ENCODE data around the gene BABAM2.

The BABAM2 gene

DNA sequence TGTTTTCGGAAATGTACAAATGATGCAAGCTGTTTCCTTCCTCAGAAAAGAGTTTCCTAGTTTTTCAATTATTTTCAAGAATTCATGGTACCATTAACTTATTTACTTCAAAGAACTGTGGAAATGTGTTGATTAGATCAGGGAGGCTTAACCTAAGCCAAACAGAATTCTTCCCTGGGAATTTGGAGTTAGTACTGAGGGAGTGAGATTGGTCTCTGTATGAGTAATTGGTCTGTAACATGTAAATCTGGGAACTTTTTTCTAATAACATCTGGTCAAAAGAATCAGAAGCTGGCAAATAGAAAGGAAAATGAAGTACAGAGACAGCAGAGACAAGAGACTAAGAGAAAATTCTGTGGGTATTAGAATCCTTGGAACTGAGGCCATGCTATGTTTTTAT is 145.8 kb downstream of the BABAM2 start:
- DNase-seq = no peak

DNA sequence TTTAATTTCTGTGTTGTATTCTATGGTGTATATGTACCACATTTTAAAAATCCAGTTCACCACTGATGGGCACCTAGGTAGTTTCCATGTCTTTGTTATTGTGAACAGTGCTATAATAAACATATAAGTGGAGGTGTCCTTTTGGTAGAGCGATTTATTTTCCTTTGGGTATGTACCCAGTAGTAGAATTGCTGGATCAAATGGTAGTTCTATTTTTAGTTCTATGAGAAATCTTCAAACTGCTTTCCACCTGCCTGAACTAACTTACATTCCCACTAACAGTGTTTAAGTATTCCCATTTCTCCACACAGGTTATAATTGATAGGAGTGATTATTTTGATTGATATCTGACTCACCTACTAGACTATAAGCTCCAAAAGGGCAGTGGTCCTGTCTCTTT is 148.2 kb downstream of the BABAM2 start:
- no peak for DNase-seq

DNA sequence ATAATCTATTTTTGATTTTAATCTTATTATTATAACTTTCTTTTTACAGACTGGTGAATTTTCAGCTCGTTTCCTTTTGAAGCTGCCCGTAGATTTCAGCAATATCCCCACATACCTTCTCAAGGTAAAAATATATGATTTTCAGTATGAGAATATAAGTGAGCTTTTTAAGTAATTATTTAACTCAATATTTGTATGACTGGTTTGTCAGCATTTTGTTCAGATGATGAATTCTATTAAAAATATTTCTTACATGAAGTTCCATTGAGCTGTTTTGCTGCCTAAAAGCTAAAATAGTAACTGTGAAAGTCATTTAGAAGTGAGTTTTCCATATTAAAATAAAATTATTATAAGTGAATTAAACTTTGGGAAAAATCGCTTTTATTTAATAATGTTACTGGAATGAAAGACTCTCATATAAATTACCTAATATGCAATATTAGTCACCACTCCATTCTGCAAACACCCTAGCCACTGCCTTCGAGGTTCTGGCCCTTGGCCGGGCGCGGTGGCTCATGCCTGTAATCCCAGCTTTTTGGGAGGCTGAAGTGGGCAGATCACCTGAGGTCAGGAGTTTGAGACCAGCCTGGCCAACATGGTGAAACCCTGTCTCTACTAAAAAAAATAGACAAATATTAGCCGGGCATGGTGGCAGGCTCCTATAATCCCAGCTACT is 155.3 kb downstream of the BABAM2 start:
- no peak for DNase-seq

DNA sequence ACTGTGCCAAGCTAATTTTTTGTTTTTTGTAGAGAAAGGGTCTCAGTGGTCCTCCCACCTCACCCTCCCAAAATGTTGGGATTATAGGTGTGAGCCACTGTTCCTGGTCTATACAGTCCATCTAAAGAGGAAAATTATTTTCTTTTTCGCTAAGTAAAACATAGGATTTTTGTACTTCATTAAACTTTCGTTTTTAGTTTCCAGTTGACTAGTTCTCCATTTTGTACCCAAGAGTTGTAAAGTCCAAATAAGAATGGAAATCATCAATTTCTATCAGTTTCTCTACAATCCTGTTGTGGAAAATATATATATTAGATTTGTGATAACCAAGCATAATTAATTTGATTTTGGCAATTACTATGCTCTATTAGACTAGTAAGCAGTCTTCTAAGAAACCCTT is 156.4 kb downstream of the BABAM2 start:
- DNase-seq = no peak

DNA sequence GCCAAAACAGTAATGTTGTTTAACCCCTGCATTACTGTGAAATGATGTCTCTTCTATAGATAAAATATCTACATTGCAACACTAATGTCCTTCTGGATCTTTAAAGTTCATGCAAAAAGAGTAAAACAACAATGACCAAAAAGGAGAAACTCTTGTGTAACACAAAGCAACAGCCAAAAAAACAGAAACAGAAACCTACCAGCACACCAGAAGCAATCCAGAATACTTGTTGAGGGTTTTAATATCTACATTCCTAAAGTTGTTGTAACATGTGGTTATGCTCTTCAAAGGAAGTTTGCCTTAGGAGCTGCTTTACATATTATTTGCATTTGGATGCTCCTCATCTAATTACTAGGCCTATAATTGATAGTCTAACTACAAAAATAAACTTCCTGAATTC is 157.2 kb downstream of the BABAM2 start:
- no peak for DNase-seq

DNA sequence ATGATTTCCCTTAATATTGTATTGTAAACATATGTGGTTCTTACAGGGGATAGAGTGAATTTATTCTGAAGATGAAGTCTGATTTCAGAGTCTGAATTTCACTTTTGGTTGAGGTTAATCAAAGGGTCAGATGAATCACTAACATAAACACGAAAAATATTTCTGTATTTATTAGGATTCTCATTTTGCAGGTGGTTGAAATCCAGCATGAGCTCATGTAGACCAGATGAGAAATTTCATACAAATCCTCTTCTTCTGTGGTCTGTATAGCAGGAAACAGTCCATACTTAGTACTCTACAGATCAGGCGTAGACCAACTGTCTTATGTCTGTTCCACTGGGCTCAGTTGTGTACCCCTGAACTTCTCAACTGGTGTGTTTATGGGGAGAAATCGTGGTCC is 157.8 kb downstream of the BABAM2 start:
- no peak for DNase-seq

DNA sequence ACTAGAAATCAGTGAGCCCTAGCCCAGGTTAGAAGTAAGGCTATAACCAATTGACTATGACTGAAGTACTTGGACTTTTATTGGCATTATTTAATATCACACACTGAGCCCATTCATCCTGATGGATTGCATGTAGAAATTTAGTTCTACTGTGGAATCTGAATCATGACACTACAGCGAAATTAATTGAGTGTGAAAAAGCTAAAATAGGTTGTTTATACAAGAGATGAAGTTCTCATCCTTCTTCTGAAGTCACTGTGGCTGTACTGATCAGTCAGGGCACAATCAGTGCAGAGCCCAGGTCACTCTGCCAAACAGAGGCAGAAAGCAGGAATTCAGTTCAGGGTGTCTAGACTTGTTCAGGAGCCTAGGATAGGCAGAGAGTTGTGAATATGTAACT is 158.9 kb downstream of the BABAM2 start:
- DNase-seq = no peak

DNA sequence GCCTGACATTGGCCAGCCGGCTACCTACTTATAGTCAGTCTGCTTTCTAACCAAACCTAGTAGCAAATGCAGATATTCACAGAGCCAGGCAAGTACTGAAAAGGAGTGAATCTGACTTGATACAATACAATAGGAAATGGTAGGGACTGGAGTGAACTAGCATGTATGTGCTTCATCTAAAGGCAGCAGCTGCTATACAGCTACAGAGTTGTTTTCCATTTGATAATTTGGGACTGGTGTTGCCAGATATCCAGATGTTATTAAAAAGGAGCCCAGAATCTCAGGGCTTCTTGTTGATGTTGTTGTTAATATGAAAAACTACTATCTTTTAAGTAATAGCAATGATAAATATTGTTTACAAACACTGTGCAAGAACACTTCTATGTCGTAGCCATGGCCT is 159.4 kb downstream of the BABAM2 start:
- DNase-seq = no peak

DNA sequence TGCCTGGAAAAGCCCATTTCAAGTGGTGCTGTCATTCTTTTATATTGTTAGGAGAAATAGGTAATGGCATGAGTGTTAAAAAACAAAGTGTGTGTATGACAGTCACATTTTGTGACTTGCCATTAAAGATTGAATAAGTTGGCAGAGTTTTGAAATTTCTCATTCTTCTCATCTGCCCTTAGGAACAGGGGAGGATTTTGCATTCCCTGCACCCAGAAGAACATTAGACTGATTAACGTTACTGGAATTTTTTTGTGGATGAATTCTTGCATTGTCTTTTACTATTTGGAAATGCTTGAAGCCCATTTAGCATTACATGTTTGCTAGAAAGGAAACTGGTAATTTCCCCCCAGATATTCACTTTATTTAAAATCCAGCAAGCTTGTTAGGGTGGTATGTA is 162.2 kb downstream of the BABAM2 start:
- no peak for DNase-seq

DNA sequence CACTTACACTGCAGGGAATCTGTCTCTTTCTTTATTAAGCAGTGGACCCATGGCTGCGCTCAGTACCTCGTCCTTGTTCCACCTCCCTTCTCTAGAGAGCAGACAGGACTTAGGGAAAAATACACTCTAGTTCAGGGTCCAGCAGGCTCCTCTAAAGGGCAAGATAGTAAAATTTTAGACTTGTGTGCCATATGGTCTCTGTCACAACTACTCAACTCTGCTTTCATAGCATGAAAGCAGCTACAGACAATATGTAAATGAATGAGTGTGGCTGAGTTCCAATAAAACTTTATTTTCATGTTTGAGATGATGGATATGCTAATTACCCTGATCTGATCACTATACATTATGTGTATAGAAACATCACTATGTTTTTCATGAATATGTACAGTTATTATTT is 163.1 kb downstream of the BABAM2 start:
- DNase-seq = no peak

DNA sequence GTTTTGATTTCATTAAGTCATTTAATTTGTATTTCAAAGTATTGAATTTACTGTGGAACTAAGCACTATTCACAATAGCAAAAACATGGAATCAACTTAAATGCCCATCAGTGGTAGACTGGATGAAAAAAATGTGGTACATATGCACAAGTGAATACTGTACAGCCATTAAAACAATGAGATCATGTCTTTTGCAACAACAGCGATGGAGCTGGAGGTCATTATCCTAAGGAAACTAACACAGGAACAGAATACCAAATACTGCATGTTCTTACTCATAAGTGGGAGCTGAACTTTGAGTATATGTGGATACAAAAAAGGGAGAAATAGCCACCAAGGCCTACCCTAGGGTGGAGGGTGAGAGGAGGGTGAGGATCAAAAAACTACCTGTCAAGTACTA is 164.4 kb downstream of the BABAM2 start:
- DNase-seq = no peak

DNA sequence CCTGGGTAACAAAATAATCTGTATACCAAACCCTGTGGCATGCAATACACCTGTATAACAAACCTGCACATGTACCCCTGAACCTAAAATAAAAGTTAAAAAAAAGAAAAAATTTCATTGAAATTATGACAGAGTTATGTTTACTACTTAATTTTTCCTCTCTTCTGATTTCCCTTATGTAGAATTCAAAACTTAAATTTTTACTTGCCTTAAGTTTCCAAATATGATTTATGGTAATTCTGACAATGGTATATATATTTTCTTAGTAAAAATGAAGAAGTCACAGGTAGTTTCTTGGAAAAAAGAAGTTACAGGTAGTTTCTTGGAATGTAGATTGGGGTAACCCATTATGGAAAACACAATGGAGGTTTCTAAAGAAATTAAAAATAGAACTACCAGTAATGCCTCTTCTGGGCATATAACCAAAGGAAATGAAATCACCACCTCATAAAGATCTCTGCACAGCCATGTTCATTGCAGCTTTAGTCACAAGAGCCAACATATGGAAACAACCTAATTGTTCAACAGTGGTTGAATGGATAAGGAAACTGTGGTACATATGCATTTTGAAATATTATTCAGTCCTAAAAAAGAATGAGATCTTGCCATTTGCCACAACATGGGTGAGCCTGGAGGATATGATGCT is 164.9 kb downstream of the BABAM2 start:
- no peak for DNase-seq

DNA sequence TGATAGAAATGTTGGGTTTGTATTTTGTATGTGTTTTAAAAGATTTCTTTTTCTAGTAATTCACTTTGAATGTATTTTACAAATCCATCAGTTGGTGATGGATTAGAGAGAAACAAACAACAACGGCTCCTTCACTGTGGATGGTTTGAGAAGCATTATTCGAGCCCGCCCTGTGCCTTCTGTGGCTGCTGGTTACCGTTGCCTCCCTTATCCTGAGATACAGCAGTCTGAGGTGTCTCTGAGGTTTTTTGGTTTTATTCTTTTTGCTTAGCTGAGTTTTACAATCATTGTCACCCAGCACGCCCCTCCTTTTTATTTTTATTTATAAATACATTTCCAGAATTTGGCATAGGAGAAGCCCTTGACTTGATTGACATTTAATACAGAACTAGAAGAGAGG is 168.3 kb downstream of the BABAM2 start:
- no peak for DNase-seq

DNA sequence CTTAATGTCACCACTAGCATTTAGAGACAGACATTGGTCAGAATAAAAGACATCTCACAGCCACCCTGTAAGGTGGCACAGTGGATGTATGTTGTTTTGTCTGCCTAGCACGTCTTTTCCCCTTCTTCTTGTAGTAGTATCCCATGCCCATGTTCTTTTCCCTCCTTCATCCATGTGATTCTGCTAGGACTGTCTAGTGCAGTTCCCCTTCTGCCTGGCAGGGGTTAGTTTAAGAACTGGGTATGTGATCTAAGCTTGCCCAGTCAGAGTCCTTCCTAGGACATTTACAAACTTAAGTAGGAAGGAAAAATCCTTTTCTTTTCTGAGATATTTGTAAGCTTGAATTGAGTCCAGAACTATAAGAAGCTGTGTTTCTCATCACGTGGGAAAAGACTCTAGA is 172.3 kb downstream of the BABAM2 start:
- no peak for DNase-seq

DNA sequence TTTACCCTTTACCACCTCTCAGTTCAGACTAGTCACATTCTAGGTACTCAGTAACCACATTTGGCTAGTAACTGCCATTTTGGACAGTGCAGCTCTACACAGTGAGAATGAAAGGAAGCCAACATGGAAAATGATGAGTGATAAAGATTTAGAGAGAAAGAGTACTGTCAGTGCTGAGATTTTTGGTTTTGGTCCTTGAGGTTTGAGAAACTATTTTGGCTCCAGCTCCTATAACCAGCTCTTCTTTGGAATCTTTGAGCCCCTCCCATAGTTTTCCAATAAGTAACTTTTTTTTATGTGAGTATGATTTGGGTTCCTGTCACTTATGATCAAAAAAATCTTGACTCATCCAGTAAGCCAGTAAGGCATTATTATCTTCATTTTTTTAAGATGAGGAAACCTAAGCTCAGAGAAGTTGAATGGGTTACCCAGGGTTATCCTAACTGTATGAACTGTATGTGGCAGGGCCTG is 173.0 kb downstream of the BABAM2 start:
- no peak for DNase-seq

DNA sequence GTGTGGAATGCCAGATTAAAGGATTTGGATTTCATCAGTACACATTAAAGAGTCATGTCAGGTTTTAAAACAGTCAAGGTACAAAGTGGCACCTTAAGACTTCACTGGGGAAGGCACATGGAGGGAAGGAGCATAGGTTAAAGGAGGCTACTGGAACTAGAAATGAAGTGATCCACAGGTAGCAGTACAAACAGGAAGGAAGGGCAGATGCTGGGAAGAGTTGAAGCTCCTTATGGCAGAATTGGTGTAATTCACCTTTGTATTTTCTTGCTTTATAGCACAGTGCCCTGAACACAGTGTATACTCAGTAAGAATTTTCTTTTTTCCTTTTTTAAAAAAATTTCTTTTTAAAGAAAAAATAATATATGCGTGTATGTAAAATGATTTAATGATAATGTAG is 177.1 kb downstream of the BABAM2 start:
- no peak for DNase-seq

DNA sequence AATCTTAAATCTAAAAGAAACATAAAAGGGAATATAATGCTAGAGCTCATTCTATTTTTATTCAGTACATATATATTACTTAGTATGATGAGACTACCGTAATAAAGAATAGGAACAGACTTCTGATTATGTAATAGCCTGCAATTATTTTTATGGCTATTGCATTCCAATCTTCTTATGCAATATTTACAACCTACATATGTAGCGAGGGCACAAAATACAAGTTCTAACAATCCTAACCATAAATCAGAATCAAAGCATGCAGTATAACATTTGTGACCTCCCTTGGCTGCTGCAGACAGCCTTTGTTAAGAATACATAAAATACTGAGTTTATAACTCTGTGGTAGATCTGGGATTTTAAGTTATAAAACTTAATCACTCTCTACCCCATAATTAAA is 177.6 kb downstream of the BABAM2 start:
- no peak for DNase-seq

DNA sequence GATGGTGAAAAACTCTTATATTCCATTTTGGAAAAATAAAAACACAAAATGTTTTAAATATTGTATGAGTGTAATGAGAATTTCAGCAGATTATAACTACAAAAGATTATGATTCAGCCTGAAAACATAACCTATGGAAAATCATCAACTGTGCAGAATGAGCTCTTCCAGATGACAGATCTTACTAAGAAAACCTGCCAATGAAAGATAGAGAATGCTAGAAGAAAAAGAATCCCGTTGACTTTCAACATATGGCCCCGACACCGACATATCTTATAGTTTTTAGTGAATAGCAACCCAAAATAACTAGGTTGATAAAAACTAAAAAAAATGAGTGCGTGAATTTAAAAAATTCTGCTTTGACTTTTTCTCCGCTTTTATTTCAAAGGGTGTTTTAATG is 178.0 kb downstream of the BABAM2 start:
- DNase-seq = no peak

DNA sequence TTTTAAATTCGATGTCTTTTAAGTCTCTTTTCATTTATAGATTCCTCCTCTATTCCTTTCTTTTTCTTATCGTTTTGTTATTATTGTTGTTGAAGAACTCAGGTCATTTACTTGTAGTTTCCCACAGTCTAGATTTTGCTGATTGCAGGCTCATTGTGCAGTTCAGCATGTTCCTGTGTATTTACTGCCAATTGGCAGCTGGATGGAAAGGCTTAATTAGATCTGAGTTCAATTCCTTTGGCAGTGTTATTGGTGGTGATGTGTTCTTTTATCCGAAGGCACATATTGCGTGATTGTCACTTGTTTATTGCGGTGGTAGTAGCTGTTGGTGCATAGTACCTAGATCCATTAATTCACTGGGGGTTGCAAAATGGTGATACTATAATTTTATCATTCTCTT is 180.7 kb downstream of the BABAM2 start:
- DNase-seq = no peak

DNA sequence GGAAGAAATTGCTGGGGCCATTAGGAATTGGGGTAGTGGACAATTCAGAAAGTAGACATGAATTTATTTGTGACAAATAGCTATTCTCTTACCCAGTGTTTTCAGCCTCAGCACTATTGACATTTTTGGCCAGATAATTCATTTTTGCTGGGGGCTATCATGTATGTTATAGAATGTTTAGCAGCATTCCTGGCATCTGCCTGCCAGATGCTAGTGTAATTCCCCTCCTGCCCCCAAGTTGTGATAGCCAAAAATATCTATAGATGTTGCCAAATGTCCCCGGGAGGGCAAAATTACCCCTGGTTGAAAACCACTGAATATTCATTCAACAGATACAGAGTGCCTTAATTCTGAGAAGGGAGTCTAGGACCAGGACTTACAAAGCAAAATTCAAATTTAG is 183.6 kb downstream of the BABAM2 start:
- no peak for DNase-seq

DNA sequence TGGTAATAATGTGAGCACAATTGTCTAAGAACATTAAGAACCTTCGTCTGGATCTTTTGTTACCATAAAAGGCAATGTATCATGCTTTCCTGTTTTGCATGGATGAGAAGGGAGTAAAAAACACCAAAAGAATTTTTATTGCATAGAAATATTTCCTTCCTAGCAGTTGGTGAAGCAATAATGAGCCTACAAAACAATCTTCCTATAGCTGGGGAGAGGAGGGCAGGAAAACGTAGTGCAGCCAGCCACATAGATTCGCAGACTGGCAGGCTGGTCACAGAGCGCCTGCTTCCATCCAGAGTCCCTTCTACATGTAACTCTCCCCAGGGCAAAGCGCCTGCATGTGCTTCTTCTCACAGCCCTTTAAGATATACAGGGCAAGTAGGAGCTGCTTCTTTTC is 190.4 kb downstream of the BABAM2 start:
- no peak for DNase-seq

DNA sequence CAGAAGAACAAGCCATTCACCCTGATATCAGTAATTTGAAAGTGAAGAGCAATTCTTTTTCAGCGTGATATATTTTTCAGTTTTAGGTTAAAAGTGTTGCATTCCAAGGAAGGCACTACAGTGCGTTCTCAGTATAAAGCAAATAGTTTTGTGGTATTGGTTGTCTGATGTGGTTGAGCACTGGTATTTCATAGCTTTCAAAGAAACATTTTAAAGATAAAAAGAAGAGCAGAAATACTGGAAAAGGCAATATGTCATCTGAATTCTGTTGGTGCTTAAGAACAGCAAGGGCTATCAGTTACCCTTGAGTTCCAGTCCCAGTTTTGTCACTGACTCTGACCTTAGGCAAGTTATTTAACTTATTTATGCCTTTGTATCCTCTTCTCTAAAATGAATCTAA is 191.6 kb downstream of the BABAM2 start:
- peak; percentile 6 for DNase-seq

DNA sequence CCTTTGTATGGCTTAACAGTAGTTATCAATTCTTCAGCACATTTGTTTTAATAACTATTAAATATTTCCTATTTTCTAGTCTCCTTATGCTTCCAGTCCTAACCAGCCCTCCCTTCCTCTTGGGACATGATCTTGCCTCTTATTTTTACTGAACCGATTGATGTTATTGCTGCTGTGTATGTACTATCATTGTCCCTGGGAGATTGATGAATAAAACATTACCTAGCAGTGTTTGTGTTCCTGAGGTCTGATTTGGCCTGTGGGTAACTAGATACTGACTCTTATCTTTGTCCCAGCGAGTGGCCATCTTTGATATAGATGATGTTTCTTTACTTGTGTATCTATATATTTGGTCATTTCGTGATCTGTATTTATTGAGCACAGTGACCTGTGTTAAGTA is 192.9 kb downstream of the BABAM2 start:
- DNase-seq = no peak

DNA sequence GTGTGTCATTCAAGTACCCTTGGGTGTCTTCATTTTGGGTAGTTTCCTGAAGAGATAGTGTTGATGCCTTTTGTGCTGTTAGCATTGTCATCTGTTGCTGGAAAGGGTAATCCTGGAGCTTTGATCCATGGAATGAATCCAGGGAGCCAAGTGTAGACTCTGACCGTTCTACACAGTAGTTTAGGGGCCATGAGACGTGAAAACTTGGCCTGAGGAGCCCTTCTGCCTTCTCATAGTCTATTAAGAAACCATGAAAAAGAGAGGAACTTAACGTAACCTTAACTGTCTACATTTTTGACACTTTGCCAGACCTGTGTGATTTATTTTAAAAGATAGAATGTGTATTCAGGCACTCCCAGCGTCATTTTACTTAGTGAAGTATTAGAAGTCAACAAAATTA is 194.0 kb downstream of the BABAM2 start:
- no peak for DNase-seq

DNA sequence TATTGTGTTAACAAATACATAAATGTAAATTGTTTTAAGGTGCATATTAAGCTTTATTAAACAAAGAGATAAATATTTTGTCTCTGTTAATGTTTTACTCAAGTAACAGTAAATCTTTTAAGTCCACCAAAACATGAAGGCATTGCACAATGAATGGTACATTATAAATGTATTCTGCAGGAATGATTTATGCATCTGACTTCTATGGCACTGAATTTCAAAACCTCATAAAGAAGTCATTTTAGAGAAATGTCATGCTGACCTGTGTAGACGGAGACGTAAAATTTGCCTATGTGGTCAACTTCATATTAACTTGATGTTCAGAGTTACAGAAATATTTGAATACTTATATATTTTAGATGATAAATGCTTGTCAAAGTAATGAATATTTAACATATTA is 194.7 kb downstream of the BABAM2 start:
- no peak for DNase-seq
